SJSA1 (cell line): Measurements from ENCODE around the gene RILPL1. TPM values are rescaled to one million over a fixed set of nuclear protein-coding genes. Genes with fewer than 3 reads are reported as not detected.
"Not testable (repeated sequence)": the region's sequence is repeated elsewhere in the genome, so short reads cannot be mapped to it uniquely, and the experiment has no call there.

Source experiments
- DNase-seq, 2 experiments: peaks; one replicate each; pipeline ENCODE4 v3.0.0-alpha.2; 2015 to 2020; ENCODE audit warnings: low spot score in 2 of 2, low read depth in 1 of 2
- H3K27ac ChIP-seq: fragments of 250-450 bp; sonication (Bioruptor Pico); 2 replicates; pipeline ENCODE4 v1.5.1; 2020; ENCODE audit warnings: mild to moderate bottlenecking, moderate library complexity
- H3K27me3 ChIP-seq: fragments of 250-450 bp; sonication (Bioruptor Pico); replicated peaks from 2 replicates; pipeline ENCODE4 v1.5.1; 2020; ENCODE audit warnings: mild to moderate bottlenecking, moderate library complexity
- H3K36me3 ChIP-seq: fragments of 250-450 bp; sonication (Bioruptor Pico); 2 replicates; pipeline ENCODE4 v1.5.1; 2020; ENCODE audit warnings: mild to moderate bottlenecking
- H3K4me1 ChIP-seq: fragments of 250-450 bp; sonication (Bioruptor Pico); replicated peaks from 2 replicates; pipeline ENCODE4 v1.6.1; 2021; ENCODE audit warnings: mild to moderate bottlenecking
- H3K4me3 ChIP-seq: fragments of 250-450 bp; sonication (Bioruptor Pico); 2 replicates; pipeline ENCODE4 v1.5.1; 2020; ENCODE audit warnings: mild to moderate bottlenecking
- H3K9me3 ChIP-seq: fragments of 250-450 bp; sonication (Bioruptor Pico); replicated peaks from 2 replicates; pipeline ENCODE4 v1.5.1; 2020; ENCODE audit warnings: mild to moderate bottlenecking
- total RNA-seq: library from RNA; depleted of rRNA; stranded (reverse); fragments of >200 nt; shearing (Covaris generic); gene quantifications from 2 replicates; pipeline ENCODE4 v1.2.3, GENCODE V29; 2014

RILPL1 gene
- total RNA-seq, 1 experiment from 2014 or later: 8.3 TPM

DNA sequence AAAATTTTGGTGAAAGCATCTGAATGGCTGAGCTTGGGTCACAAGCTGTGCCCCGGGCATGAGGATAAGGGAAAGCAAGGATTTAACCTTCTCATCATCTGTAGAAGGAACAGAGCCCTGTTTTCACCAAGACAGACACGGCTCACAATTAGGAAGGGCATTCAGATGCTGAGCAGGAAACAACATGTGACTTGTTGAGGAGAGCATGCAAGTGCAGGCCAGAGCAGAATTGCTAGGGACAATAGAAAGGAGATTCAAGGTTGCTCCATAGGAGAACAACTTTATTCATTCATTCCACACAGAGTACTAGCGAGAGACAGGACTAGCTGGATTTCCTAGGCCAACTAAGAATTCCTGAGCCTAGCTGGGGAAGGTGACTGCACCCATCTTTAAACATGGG, 14.6 kb upstream of the RILPL1 start:
- Histone ChIP-seq H3K36me3 (no peaks in the 10 kb centered on the region), H3K4me3 (no peak overlapping the region), H3K4me1 (no peaks in the 10 kb centered on the region), H3K9me3 (no peaks in the 10 kb centered on the region), H3K27me3 (no peaks in the 10 kb centered on the region), H3K27ac (no peak overlapping the region)
- no peak for DNase-seq

DNA sequence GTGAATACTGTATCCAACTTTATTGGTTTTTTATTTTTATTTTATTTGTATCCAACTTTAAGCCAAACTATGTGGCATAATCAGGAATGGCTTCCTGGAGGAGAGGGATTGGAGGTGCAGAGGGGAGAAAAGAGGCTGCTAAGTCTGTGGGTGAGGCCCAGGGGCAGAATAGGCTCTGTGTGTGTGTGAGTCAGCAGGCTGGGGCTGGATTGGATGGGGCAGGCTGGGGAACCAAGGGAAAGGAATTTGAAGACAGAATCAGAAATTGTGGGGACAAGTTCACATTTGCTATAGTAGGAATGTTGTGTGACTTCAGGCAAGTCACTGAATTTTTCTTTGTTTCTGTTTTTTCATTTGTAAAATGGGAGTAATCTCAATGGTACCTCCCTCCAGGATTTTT, 12.8 kb upstream of the RILPL1 start:
- no peaks in the 10 kb centered on the region for H3K36me3 ChIP-seq
- H3K9me3 ChIP-seq: no peaks in the 10 kb centered on the region

DNA sequence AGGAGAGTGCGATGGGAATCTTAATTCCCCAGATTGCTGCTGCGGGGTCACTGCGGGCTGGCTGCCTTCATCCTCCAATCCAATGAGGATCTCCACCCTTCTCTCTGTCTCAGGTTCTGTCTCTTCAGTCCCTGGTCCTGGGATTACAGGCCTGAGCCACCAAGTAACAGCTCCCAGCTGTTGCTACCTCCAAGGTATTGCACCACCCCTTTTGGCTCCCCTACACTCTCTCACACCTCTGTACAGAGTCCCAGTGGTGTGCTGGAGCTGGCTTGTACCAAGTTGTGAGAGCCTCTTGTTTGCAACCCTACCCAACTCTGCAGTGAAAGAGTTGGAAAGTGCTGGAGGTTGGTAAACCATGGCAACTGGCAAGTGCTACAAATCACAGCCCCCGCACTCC, 10.0 kb upstream of the RILPL1 start:
- Histone ChIP-seq H3K27me3 (no peaks in the 10 kb centered on the region), H3K27ac (no peak overlapping the region), H3K4me3 (no peak overlapping the region), H3K4me1 (no peaks in the 10 kb centered on the region), H3K36me3 (no peaks in the 10 kb centered on the region), H3K9me3 (no peaks in the 10 kb centered on the region)
- DNase-seq: no peak

More for the DNA sequence above, 12.8 kb upstream of the RILPL1 start:
- DNase-seq: no peak
- no peaks in the 10 kb centered on the region for H3K27me3 ChIP-seq
- no peaks in the 10 kb centered on the region for H3K4me1 ChIP-seq
- no peak overlapping the region for H3K4me3 ChIP-seq
- H3K27ac ChIP-seq: no peak overlapping the region

DNA sequence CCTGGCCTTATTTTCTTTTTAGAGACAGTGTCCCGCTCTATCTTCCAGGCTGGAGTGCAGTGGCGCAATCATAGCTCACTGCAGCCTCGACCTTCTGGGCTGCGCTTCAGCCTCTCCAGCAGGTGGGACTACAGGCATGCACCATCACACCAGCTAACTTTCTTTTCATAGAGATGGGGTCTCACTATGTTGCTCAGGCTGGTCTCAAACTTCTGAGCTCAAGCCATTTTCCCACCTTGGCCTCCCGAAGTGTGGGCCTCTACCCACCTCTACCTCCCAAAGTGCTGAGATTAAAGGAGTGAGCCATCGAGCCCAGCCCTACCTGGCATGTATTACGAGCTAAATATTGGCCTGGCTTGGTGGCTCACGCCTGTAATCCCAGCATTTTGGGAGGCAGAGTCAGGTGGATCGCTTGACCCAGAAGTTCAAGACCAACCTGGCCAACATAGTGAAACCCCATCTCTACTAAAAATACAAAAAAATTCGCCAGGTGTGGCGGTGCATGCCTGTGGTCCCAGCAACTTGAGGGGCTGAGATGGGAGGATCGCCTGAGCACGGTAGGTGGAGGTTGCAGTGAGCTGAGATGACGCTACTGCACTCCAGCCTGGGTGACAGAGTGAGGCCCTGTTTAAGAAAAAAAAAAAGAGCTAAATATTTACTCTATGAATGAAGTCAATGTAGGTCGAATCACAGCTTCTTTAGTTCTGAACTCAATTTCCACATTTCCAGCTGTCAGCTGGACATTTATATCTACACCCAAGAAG, 7.6 kb upstream of the RILPL1 start:
- no peaks in the 10 kb centered on the region for H3K36me3 ChIP-seq
- H3K9me3 ChIP-seq: no peaks in the 10 kb centered on the region
- no peak overlapping the region for H3K4me3 ChIP-seq
- no peak for DNase-seq
- H3K27ac ChIP-seq: no peak overlapping the region
- no peaks in the 10 kb centered on the region for H3K27me3 ChIP-seq
- H3K4me1 ChIP-seq: no peaks in the 10 kb centered on the region

DNA sequence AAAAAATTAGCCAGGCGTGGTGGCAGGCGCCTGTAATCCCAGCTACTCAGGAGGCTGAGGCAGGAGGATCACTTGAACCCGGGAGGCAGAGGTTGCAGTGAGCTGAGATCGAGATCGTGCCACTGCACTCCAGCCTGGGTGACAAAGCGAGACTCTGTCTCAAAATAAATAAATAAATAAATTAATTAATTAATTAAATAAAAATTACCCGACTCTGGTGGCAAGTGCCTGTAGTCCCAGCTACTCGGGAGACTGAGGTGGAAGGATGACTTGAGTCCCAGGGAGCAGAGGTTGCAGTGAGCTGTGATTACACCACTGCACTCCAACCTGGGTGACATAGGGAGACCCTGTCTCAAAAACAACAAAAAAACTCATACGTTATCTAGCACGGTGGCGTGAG, 2.4 kb upstream of the RILPL1 start:
- H3K36me3 ChIP-seq: peaks cover 12% of the 10 kb centered on the region
- H3K4me1 ChIP-seq: peaks cover 15% of the 10 kb centered on the region

DNA sequence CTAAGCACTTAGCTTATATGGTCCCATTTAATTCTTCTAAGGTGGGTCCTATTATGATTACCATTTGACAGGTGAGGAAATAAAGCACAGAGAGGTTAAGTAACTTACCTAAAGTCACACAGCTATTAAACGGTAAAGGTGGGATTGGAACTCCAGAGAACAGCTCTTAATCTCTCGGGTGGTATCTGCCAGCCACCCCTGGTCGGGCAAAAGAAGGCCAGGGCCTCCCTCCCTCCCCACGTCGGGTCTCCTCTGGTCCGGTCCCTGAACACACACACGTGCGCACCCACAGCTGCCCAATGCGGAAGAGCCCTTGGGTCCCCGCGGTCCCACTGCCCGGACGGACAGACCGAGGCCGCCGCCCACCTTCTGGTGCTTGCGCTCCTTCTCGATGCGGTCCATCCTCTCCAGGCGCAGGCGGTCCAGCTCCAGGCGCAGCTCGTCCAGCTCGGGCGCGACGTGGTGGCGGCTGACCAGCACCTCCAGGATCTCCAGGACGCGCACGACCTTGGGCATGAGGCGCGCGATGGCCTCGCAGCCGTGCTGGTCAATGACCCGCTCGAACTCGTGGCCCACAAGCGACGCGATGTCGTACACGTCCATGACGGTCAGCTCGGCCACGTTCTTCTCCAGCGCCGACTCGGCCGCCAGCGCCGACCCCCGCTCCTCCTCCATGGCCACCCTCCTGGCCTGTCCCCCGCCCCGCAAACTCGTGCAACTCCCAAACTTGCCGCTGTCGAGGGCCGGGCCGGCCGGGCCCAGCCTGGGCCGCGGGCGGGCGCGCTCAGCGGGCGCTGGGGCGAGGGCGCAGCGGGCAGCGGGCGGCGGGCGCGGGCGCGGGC, 490 bp downstream of the RILPL1 start:
- H3K4me1 ChIP-seq: peaks cover 15% of the 10 kb centered on the region
- no peaks in the 10 kb centered on the region for H3K27me3 ChIP-seq
- peaks cover 12% of the 10 kb centered on the region for H3K36me3 ChIP-seq
- no peak overlapping the region for H3K27ac ChIP-seq
- H3K4me3 ChIP-seq: peak overlapping the region; percentile 92
- DNase-seq: peak; percentile 51 to 61
- no peaks in the 10 kb centered on the region for H3K9me3 ChIP-seq

More for the DNA sequence above, 2.4 kb upstream of the RILPL1 start:
- H3K27me3 ChIP-seq, H3K4me3 ChIP-seq, DNase-seq, H3K9me3 ChIP-seq, H3K27ac ChIP-seq: not testable (repeated sequence)

DNA sequence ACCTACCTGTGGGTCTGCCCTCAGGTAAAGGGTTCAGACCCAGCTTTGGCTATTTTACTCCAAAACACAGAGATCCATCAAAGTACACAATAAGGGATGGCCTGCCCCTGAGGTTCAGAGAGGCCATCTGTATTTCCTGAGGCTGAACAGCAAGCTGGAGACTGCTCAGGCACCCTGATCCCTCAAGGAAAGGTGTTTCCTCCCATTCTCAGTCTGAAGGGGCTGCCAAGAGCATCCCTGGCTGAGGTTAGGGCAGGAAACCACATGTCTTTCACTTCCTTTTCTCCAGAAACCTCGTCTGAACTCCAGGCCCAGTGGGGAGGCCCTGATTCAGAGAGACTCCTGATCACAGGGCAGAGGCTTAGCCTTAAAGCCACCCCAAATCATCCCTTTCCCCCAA, 1.5 kb downstream of the RILPL1 start:
- H3K9me3 ChIP-seq: no peaks in the 10 kb centered on the region
- H3K4me3 ChIP-seq: no peak overlapping the region
- no peak overlapping the region for H3K27ac ChIP-seq
- peaks cover 12% of the 10 kb centered on the region for H3K36me3 ChIP-seq
- no peak for DNase-seq
- peaks cover 15% of the 10 kb centered on the region for H3K4me1 ChIP-seq
- no peaks in the 10 kb centered on the region for H3K27me3 ChIP-seq

DNA sequence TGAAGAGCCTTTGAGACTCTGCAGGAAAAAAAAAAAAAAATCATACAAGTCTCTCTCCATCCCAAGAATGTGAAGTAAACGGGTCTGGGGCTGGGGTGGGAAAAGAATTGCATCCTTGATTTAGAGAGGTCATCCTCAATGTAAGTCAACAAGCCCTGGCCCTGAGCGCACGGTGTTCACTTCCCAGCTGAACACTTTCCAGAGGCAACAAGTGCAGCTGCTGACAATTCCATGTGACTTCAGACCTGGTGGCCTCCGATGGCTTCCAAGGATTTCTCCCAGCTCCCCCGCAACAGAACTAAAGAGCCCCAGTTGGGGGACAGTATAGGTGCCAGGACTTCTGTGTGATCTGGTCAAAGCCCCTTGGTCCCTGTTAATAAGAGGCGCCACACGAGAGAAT, 2.4 kb downstream of the RILPL1 start:
- Histone ChIP-seq H3K27ac (no peak overlapping the region), H3K36me3 (peaks cover 12% of the 10 kb centered on the region), H3K4me3 (no peak overlapping the region)

DNA sequence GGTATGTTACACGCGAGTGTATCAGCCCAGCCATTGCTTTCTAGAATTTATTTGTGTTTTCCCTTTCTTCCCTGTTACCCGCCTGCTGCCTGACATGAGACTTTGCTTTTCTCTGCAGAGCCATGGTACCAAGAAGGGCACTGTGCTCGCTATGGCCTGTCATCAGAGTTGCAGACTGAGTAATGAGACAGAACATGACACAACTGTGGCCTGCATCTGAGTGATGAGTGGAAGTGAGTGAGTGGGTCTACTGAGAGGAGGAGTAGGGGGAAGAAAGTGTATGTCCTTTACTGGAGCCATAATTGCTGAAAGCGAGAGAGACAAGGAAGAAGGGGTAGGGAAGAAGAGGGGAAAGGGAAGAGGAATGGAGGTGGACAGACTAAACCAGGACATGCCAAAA, 2.9 kb downstream of the RILPL1 start:
- H3K9me3 ChIP-seq: no peaks in the 10 kb centered on the region
- H3K27ac ChIP-seq: no peak overlapping the region
- H3K4me1 ChIP-seq: peaks cover 15% of the 10 kb centered on the region
- H3K4me3 ChIP-seq: no peak overlapping the region
- H3K36me3 ChIP-seq: peaks cover 12% of the 10 kb centered on the region
- no peak for DNase-seq
- no peaks in the 10 kb centered on the region for H3K27me3 ChIP-seq

More for the DNA sequence above, 2.4 kb downstream of the RILPL1 start:
- Histone ChIP-seq H3K27me3 (no peaks in the 10 kb centered on the region), H3K4me1 (peaks cover 15% of the 10 kb centered on the region), H3K9me3 (no peaks in the 10 kb centered on the region)
- no peak for DNase-seq

DNA sequence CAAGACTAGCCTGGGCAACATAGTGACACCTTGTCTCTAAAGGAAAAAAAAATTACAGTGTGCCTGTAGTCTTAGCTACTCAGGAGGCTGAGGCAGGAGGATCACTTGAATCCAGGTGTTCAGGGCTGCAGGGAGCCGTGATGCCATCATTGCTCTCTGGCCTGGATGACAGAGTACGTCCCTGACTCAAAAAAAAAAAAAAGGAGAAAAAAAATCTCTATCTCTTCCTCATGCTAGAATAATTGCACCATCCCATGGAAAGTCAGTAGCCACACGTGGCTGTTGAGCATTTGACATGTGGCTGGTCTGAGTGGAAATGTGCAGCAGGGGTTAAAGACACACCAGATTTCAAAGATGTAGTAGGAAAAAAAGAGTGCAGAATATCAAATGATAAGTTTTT, 3.8 kb downstream of the RILPL1 start:
- H3K27ac ChIP-seq: no peak overlapping the region
- DNase-seq: no peak
- no peaks in the 10 kb centered on the region for H3K27me3 ChIP-seq
- no peaks in the 10 kb centered on the region for H3K9me3 ChIP-seq
- peaks cover 15% of the 10 kb centered on the region for H3K4me1 ChIP-seq
- H3K36me3 ChIP-seq: peaks cover 12% of the 10 kb centered on the region
- H3K4me3 ChIP-seq: no peak overlapping the region

DNA sequence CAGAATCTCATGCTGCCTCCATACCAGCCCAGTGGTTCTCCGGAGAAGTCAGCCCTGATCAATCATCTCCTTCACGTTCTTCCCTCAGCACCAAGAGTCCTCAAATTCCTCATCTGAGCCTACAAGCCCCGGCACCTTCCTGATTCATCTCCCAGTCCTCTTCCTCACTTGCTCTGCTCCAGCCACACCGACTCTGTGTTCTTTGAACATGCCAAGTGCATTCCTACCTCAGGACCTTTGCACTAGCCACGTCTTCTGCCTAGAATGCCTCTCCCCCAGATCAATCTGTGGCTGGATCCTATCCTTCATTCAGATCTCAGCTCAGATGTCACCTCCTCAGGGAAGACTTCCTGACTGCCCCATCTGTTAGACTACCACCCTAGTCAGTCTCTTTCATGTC, 4.7 kb downstream of the RILPL1 start:
- H3K4me1 ChIP-seq: peaks cover 11% of the 10 kb centered on the region
- H3K36me3 ChIP-seq: peaks cover 18% of the 10 kb centered on the region
- H3K4me3 ChIP-seq: no peak overlapping the region
- H3K27ac ChIP-seq: no peak overlapping the region
- H3K27me3 ChIP-seq: no peaks in the 10 kb centered on the region
- no peak for DNase-seq
- H3K9me3 ChIP-seq: no peaks in the 10 kb centered on the region

DNA sequence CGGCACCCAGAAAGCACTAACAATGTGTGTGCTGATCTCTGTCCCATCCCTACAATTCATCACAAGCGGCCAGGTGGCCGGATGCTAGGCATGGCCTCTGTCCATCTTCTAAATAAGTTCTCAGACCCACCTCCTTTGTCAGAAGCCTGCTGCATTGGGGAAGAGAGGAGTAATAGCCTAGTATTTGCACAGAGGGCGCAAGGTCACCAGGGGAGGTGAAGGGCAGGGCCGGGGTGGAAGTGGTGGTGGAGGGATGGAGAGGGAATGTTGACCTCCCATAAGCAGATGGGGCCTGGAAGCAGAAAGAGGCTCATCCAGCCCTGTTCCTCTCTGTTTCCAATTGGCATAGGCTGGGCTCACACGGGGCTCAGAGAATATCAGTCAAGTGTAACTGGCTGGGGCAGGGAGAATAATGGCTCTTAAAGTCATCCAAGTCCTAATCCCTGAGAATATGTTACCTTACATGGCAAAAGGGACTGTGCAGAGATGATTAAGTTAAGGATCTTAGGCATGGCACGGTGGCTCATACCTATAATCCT, 6.9 kb downstream of the RILPL1 start:
- Histone ChIP-seq H3K9me3 (no peaks in the 10 kb centered on the region), H3K27me3 (no peaks in the 10 kb centered on the region), H3K36me3 (peaks cover 26% of the 10 kb centered on the region), H3K27ac (no peak overlapping the region), H3K4me3 (no peak overlapping the region), H3K4me1 (no peaks in the 10 kb centered on the region)
- no peak for DNase-seq

DNA sequence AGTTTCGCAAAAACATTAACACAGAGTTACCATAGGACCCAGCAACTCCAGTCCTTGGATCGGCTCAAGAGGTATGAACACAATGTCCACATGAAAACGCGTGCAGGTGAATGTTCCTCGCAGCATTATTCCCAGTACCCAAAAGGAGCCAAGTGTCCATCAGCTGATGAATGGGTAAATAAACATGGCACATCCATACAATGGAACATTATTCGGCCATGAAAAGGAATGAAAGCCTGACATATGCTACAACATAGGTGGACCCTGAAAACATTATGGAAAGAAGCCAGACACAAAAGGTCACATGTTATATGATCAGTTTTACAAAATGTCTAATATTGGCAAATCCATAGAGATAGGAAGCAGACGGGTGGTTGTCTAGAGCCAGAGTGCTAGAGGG, 9.1 kb downstream of the RILPL1 start:
- Histone ChIP-seq H3K27me3 (no peaks in the 10 kb centered on the region), H3K4me3 (no peak overlapping the region), H3K9me3 (no peaks in the 10 kb centered on the region), H3K4me1 (no peaks in the 10 kb centered on the region), H3K36me3 (peaks cover 38% of the 10 kb centered on the region), H3K27ac (no peak overlapping the region)
- no peak for DNase-seq

DNA sequence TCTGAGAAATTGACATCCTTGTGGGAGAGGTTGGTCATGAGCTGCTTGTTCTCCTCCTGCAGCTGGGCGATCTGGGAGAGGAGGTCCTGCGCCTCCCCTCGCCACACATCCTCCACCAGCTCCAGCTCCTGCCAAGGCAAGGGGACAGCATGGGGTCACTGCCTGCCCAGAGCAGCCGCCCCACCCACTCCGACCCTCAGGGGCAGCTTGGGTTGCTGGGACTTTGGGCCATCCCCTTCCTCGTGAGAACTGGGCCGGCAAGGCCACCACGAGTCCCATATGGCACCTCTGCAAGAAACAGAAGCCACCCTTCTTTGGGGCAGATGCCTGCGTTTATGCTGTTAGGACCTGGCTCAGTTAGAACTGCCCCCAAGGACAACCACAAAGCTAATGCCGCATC, 10.0 kb downstream of the RILPL1 start:
- H3K36me3 ChIP-seq: peaks cover 38% of the 10 kb centered on the region
- DNase-seq: no peak
- H3K4me3 ChIP-seq: no peak overlapping the region
- no peak overlapping the region for H3K27ac ChIP-seq
- no peaks in the 10 kb centered on the region for H3K27me3 ChIP-seq
- H3K9me3 ChIP-seq: no peaks in the 10 kb centered on the region
- no peaks in the 10 kb centered on the region for H3K4me1 ChIP-seq
